Stimulated activated CD8-positive, alpha-beta memory T cell treated with anti-CD3 and anti-CD28 coated beads, Interleukin-15, amount 100 ng/mL, for 48 hours (primary cell): ENCODE data around the gene STUB1.
"Not testable (repeated sequence)": the region's sequence is repeated elsewhere in the genome, so short reads cannot be mapped to it uniquely, and the experiment has no call there.

Source experiments
- DNase-seq, 2 donors: peaks; one replicate each; pipeline ENCODE4 v3.0.0-alpha.2; 2020; ENCODE audit warnings: low read depth in 2 of 2

STUB1 gene

DNA sequence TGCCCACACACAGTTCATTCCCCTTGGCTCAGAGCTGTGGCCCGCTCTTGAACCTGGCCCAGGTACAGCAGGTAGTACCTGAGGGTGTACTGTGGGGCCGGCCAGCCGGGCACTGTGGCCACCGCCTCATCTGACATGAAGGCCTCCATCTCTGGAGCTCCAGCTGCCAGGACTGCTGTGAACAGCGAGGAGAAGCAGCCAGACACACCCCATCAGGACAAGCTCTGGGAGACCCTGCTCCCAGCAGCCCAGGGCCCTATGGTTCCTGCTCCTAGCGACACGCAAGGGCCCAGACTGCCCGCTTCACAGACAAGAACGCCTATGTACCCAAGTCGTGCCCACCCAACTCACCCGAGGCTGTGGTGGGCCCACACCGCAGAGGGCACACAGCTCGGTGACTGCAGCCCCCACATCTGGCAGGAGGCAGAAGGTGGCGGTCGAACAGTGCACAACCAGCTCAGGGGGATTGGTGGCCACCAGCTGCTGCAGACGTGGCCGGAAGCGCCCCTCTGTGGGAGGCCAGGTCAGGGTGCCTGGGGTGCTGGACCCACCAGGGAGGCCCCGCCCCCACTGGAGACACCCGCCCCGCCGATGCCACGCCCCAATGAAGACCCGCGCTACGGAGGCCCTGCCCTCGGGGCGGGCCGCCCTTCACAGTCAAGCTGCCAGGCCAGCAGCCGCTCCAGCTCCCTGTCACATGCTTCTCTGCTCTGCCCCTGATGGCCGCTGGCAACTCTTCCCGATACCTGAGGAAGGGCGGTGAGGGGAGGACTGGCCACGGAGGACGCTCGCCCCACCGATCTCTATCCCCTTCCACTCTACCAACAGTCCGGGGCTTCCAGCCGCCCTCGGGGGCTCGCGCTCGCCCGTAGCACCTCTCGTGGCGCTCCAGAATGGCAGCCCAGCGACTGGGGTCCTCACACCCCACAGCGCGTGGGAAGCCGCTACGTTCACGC lies 1.1 kb upstream of the STUB1 start:
- peak; percentile 49 for DNase-seq

DNA sequence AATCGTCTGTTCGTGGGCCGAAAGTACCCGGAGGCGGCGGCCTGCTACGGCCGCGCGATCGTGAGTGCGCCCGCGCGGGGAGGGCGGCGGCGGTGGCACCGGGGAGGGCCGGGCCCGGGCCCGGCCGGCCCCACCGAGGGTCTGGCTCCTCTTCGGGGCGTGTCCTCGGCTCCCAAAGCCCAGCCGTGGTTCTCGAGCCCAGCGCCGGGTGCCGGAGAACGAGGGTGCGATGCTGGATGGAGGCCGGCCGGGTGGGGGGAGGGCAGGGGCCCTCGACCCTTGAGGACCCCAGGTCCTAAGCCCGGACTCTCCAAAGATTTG lies 375 bp downstream of the STUB1 start:
- DNase-seq, result no peak

DNA sequence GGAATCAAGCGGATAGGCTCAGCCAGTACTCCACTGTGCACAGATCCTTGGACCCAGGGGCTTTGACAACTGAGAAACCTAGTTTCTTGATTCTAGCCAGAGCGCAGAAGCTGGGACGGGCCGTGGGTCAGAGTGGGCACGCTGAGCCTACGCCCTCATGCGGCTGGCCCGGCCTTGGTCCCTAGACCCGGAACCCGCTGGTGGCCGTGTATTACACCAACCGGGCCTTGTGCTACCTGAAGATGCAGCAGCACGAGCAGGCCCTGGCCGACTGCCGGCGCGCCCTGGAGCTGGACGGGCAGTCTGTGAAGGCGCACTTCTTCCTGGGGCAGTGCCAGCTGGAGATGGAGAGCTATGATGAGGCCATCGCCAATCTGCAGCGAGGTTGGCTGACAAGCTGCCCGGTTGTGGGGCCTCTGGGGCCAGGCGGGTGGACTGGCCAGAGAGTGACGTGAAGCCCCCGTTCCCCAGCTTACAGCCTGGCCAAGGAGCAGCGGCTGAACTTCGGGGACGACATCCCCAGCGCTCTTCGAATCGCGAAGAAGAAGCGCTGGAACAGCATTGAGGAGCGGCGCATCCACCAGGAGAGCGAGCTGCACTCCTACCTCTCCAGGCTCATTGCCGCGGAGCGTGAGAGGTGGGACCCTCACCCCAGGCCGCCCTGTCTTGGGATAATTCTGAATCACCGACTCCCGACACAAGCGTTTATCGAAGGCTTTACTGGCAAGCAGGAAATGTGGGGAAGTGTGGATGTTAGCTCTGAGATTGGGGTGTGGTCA lies 946 bp downstream of the STUB1 start:
- no peak for DNase-seq

DNA sequence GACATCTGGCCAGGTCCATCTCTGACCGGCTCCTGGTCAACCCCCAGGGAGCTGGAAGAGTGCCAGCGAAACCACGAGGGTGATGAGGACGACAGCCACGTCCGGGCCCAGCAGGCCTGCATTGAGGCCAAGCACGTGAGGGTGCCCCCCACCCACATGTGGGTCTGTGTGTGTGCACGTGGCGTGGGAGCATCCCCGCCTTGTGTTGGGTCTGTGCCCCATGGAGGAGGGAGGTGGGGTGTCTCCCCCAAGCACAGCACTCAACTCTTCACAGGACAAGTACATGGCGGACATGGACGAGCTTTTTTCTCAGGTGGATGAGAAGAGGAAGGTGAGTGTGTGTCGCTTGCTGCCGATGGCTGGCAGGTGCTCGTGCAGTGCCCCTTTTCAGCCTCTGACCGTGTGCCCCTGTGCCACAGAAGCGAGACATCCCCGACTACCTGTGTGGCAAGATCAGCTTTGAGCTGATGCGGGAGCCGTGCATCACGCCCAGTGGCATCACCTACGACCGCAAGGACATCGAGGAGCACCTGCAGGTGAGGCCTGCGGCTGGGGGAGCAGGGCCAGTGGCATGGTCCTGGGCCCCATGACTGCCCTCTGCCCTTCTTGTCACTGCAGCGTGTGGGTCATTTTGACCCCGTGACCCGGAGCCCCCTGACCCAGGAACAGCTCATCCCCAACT lies 1.7 kb downstream of the STUB1 start:
- DNase-seq, result no peak

DNA sequence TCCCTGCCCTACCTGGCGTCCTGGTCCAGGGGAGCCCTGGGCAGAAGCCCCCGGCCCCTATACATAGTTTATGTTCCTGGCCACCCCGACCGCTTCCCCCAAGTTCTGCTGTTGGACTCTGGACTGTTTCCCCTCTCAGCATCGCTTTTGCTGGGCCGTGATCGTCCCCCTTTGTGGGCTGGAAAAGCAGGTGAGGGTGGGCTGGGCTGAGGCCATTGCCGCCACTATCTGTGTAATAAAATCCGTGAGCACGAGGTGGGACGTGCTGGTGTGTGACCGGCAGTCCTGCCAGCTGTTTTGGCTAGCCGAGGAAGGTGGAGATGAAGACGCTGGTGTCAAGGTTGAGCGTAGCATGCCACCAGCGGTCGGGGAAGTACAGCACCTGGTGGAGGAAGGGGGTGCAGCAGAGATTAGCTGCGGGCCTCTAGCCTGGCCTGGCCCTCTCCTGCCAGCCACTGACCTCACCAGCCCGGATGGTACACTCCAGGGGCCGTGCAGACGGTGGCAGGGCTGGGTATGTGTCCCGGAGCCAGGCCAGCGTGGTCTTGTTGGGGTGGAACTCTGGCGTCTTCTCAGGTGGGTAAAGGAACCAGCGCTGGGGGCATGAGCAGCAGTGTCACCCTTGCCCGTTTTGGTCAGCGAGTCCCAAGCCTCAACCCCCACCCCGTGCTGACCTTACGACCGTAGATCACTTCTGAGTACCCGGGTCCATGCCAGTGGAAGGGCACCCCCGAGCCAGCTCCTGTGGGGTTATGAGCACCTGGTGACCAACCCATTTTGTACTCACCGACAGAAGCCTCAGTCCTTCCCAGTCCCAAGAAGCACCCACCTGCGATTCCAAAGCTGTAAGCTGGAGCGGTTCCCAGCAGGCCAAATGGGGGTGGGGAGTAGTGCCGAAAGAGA lies 2.5 kb downstream of the STUB1 start:
- DNase-seq, result no peak

DNA sequence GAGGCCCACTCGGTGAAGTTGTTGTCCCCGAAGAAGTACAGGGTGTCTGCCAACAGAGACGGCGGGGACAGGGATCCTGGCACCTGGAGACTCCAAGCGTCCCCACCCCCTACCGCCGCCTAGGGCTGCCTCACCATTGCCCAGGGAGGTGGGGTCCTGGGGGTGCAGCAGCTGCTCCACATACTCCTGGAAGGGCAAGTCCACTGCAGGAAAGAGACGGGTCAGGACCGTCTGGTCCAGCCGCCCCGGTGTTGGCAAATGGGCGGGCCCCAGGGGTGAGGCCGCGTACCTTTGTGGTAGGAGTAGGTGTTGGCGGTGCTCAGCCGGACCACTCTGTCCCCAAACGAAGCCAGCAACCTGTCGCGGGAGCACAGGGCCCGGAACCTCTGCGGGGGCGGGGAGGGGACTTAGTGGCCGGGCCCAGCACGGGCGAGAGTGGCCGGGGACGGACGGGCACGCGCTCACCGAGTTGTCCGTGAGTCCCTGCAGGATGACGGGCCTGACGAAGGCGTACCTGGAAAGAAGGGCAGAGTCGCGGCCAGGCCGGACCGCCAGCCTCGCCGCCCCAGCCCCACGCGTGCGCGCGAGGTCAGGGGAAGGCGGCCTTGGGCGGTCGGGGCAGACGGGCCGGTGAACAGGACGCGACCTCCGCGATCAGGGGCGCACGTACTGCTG lies 3.3 kb downstream of the STUB1 start:
- DNase-seq, result no peak

DNA sequence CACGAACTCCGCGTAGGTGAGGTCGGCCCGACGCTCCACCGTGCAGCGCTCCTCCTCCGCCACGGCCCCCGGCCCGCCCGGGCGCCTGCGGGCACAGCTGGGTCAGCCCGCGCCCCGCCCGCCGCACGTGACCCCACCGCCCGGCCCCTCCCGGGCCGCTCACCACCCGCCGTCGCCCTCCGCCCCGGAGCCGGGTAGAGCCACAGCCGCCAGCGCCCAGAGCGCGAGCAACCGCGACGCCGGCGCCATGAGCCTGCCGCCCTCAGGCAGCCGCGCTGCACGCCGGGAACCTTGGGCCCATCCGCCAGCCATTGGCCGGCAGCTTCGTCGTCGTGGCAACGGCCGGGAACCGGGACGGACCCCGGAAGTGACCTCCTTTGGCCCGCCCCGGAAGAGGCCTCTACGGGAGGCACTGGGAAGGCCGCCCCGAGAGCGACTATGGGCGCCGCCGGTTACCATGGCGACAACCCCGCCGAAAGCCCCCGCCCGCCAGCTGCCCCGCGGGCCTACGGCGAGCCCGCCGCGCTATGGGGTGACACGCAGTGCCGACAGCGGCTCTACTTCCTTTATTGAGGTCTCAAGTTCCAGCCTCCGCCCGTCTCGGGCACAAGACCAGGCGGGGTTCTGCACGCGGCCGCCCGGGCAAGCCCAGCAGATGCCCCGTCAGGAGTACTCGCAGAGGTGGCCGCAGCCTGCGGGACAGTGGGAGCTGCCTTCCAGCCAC lies 4.0 kb downstream of the STUB1 start, which contains the start of gene JMJD8:
Gene JMJD8 (minus strand): TSS at position 264 of the 724 bp plus-strand sequence. CDS start 15 bp downstream, at position 249.
- peak; percentile 98 for DNase-seq

DNA sequence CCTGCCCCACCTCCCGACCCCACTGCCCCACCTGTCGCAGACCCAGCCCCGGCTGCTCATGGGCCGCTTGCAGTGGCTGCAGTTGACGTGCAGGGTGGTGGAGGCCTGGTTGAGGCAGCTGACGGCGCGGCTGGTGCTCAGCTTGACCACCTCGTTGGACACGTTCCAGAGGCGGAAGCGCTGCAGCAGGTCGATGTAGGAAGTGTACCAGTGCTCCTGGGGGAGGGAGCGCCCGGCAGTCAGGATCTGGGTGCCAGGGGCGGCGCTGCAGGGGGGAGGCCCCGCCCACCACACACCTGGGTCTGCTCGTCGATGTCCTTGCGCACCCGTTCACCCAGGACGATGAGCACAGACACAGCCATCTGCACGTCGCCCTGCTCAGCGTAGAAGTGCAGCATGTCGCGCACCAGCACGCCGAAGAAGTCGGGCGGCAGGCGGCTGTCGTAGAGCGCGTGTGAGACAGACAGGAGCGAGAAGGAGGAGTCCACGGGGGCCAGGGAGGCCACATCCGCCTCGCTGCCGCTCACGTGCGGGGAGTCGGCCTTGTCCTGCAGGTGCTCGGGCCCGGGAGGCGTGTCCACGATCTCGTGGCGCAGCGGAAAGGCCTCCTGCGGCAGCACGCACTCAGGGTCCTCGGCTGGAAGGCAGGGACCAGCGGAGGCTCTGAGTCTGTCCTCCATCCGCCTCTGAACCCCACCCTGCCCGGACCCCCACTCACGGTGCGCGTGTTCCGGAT lies 4.9 kb downstream of the STUB1 start:
- DNase-seq, result no peak

DNA sequence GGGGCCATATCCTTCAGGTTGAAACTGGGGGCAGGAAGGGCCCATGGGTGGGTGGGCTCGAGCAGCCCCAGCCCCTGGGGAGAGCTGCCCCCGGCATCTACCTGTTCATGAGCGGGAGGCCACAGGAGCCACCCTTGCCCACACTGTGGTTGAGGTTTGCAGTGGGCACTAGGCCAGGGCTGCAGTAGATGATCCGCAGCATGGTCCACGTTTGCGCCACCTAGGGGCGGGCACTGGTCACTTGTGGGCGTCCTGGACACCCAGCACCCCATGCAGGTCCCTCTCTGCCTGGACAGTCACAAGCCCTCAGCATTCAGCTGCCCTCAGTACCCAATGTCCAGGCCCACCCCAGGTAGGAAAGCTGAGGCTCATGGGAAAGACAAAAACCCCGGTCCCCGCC lies 5.8 kb downstream of the STUB1 start:
- DNase-seq, result no peak

DNA sequence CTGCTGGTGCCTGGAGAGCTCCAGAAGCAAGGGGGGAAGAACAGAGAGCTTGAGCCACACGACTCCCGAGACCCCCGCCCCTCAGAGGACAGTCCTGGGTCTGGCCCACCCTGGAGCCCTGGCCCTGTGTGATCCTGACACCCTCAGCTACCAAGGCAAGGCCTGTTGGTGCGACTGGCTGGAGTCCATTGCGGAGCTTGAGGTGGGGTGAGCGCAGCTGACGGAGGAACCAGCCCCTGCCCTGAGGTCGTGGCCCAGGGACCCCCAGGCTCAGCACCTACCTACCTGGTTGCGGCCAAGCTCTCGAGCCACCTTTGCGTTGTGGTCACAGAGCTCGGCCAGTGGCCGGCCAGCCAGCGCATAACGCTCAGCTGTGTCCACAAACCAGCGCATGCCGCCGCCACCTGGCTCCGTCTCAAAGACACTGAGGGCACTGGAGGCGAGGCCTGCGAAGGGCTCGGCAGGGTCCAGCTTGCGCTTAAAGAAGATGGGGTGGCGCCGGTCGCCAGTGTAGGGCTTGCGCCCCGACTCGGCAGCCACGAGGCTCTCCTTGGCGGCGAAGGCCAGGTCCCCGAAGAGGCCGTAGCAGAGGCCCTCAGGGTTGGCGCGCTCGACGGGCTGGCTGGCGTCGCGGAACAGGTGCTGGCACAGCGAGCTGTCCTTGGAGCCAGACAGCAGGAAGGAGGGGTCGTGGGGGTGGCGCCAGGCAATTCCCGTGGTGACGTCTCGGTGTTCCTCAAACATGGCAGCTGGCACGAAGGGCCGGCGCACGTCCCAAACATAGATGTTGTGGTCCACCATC lies 6.5 kb downstream of the STUB1 start:
- no peak for DNase-seq

DNA sequence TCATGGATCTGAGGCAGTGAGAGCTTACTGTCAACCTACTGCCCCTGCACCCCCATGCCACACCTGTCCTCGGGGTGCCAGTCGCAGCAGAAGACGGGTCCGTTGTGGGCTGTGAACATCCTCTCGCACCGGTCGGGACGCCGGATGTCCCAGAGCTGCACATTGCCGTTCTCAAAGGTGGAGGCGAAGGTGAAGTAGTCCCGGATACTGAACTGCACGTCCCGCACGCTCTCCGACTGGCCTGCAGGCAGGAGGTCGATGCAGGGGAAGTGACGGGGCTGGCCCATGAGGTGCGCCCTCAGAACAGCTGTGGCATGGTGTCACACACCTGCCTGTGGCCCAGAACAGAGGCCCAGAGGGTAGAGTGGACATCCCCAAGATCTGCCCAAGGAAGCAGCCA lies 7.3 kb downstream of the STUB1 start:
- DNase-seq, result no peak

DNA sequence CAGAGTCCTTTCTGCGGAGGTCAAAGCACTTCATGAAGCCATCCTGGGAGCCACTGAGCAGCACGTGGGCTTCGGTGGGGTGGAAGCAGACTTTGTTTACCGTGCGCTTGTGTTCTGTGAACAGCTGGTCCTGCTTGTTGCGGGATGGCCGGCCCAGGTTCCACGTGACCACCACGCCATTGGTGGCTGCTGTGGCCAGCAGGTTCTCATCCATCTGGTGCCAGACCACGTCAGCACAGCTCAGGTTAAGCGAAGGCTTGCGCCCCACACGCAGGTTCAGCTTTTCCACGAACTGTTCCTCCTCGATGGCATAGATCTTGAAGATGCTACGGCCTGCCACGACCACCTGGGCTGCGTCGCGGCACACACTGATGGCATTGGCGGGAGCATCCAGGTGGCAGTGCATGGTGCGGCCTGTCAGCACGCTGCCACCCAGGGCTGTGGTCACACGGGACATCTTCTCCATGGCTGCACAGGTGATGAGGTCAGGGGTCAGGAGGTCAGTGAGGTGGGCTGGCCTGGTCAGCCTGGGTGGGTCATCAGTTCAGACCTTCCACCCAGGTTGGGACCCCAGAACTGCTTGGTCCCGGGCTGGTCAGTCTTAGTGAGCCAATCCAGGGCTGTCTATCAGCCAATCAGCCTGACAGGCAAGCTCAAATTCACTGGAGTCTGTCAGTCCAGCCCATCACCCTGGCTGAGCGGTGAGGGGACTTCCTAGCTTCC lies 9.1 kb downstream of the STUB1 start:
- DNase-seq, result no peak

DNA sequence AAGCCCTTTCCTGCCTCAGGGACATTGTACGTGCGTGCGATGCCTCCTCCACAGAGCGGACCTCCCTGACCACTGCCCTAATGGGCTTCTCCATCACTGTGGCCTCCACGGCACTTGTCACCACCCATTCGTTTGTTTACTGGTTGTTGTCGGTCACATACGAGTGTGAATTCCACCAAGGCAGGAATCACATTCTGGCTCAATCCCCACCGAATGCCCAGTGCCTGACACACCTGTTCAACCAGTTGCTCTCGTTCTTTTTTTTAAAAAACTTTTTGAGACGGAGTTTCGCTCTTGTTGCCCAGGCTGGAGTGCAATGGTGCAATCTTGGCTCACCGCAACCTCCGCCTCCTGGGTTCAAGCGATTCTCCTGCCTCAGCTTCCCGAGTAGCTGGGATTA lies 11.0 kb downstream of the STUB1 start:
- DNase-seq, result not testable (repeated sequence)

DNA sequence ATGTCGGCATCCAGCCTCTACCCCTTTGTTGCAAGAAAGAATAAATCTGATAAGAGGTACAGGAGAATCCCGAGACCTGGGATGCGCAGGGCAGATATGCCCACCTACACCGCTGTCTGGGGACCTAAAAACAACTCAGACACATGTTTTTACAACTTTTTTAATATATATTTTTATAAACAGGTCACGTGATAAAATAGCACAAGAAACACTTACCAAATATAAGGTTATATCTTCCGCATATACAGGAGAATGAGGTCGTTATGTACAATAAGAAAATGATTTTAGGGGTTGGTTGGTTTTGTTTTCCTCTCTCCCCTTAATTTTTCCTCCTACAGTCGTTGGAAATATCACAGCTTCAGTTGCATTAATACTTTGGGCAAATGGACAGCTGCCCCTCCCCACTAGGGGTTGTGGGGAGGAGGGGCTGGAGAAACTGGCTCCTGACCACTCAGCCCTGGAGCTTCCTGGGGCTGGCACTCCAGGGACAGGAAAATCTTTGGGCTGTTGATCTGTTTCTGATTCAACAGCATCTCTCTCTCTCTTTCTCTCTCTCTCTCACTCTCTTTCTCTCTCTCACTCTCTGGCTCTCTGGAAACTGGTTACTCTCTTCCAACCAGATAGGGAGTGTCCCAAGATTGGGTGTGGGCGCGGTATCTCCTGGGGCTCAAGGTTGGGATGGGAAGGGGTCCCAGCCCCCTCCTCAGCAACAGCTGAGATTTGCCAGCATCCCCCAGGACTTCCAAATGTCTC lies 12.3 kb downstream of the STUB1 start:
- no peak for DNase-seq

DNA sequence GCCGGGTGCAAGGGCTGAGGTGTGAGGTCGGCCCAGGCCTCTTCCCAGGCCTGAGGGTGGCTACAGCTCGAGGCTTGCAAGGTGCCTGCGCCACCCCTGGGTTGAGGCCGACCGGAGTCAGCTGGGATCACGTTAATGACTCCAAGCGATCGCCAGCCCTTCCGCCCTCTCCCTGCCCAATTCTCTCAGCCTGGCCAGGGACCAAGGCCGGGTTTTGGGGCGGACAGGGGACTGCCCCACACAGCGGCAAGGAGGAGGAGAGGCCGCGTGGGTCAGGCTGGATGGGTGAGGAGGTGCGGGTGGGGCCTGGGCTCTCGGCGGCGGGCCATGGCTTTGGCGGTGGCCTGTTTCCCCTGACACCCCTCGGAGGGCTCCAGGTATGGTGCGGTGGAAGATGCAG lies 13.2 kb downstream of the STUB1 start:
- DNase-seq, result no peak

DNA sequence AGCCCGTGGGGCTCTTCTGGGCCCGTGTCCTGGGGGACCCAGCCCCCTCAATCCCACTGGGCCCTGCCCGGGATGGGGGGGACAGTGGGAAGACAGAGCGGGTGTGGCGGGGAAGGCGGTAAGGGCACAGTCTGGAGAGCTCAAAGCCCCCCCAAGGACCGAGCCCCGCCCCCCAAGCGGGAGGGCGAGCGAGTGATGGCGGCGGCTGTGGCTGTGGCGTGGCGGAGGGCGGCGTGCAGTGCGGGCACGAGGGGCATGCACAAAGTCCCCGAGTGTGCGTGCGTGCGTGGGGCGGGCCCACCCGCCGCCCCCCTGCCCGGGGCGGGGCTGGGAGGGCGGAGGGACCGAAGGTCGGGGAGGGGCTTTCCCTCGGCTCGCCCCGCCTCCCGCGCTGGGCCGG lies 13.6 kb downstream of the STUB1 start:
- no peak for DNase-seq

DNA sequence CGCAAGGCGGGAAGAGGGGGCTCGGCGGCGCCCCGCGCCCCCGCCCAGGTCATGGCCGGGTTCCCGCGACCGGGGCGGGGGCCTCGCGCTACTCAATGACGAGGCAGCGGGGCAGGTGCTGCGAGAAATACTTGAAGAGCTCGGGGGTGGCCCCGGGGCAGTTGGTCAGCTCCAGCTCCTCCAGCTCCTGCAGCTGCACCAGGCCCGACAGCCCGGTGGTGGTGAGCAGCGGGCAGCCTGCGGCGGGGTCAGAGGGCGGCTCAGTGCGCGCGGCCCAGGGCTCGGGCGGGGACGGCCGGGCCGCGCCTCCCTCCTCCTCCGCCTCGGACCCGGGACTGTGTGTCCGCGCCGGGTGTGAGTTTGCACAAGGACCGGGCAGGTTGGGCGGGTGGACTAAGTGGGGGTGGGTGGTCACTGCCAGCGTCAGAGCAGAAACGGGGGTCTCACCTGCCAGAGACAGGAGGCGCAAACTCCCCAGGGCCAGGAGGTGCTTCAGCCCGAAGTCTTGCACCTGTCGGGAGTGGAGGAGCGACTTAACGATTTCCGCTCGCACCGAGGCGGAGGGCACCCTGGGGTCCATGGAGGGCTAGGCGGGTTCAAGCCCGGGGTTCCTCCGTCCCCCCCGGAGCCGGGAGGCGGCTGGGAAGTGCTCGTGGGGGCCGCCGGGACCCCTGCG lies 14.1 kb downstream of the STUB1 start:
- no peak for DNase-seq
